ENCODE measurements around the gene DNLZ.

Gene DNLZ

DNA sequence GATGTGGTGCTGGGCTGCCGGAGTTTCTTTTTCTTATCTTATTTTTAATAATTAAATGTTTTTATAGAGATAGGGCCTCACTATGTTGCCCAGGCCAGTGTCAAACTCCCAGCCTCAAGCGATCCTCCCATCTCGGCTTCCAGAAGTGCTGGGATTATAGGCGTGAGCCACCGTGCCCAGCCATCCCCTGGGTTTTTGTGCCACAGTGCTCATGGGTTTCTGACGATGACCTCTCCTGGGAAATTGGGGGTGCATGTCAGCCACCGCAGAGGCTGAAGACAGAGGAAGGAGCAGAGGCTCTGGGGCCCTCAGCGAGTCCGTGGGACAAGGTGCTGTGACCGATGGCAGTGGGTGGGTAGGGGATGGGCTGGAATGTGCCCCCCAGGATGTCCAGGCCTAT, 21.8 kb downstream of the DNLZ start:
- no peak for DNase-seq

GRCh38 chr9:136341042-136341655, 22.4 kb downstream of the DNLZ start:
- DNase-seq, result no peak

DNA sequence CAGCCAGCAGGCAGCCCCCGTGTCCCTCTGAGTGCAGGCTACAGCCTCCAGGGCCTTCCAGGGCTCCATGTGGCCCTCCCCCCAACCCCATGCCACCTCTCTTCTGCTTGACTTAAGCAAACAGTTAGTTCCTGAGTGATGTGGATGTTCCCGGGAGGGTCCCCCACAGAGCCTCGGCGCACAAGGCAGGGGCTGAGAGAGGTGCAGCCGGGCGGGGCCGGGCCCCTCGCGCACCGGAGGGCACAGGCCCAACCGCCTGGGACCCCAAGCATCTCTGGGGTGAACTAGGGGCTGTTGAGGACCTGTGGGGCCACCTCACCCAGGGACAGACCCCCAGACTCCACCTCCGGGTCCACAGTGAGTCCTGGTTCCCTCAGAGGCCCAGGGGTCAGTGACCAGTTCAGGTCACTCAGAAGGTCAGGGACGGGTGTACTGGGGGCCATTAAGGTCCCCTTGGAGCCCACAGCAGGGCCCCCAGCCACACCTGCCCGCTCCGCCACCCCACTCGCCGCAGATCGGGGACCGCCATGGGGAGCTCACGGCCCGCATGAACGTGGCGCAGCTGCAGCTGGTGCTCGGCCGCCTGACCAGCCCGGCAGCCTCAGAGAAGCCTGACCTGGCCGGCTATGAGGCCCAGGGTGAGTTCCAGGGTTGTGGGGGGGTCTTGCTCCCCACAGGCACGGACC, 23.0 kb downstream of the DNLZ start:
- no peak for DNase-seq

GRCh38 chr9:136339958-136340310, 23.6 kb downstream of the DNLZ start:
- DNase-seq, result no peak

GRCh38 chr9:136339173-136339957, 24.2 kb downstream of the DNLZ start:
- no peak for DNase-seq

DNA sequence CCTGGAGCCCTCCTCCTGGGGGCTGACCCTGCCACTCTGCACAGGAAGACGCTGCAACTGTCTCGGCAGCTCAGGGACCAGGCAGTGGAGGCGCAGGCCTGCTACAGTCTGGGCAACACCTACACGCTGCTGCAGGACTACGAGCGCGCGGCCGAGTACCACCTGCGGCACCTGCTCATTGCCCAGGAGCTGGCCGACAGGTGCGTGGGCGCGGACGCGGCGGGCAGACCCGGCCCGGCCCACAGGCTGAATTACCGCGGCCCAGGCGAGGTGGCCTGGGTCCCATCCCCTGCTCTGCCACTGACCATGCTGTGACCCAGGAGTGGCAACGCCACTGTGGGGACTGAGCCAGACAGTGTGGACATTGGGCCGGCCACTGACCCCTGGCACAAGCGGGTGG, 25.0 kb downstream of the DNLZ start:
- no peak for DNase-seq

- DNase-seq, result no peak
These were observed 25.8 kb downstream of the DNLZ start for GRCh38 chr9:136337416-136338395.

DNA sequence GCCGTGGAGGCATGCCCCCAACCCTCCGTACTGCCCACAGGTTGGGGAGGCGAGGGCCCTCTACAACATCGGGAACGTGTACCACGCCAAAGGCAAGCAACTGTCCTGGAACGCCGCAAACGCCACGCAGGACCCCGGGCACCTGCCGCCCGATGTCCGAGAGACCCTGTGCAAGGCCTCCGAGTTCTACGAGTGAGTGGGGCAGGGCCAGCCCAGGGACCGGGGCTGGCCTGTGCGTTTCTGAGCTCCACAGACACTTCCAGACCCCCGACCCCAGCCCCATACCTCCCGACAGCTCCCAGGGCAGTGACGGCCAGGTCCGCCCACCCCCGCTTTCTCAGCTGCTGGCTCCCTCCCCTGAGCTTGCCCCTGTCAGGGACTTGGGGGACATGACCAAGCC, 26.7 kb downstream of the DNLZ start:
- no peak for DNase-seq

DNA sequence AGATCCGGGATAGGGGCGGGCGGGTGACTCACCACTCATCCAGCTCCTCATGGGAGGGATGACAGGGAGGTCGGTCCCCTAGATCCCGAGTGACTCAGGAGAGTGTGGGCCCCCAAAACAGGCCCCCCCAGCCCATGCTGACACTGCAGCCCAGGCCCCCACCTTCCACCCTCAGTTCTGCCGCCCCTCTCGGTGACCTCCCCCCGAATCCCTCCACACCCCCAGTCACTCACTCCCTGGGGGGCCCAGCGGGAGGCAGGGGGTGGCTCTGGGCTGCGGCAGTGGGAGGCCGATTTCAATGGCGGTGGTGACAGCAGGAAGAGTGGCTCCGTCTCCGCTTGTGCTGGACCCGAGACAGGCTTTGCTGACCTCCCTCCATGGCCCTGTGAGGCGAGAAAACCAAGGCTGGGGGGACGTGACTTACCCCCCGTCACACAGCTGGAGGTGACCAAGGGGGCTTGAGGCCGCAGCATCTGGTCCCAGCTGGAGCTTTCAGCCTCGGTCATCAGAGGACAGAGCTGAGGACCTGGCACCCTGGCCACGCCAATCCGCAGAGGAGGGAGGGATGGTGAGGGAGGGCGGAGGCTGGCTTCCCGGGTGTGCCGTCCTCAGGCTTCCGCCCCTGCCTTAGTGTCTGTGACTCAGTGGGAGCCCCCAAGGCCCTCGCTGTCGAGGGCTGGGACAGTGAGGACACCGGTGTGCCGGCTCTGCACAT, 27.2 kb downstream of the DNLZ start:
- DNase-seq, result no peak

DNA sequence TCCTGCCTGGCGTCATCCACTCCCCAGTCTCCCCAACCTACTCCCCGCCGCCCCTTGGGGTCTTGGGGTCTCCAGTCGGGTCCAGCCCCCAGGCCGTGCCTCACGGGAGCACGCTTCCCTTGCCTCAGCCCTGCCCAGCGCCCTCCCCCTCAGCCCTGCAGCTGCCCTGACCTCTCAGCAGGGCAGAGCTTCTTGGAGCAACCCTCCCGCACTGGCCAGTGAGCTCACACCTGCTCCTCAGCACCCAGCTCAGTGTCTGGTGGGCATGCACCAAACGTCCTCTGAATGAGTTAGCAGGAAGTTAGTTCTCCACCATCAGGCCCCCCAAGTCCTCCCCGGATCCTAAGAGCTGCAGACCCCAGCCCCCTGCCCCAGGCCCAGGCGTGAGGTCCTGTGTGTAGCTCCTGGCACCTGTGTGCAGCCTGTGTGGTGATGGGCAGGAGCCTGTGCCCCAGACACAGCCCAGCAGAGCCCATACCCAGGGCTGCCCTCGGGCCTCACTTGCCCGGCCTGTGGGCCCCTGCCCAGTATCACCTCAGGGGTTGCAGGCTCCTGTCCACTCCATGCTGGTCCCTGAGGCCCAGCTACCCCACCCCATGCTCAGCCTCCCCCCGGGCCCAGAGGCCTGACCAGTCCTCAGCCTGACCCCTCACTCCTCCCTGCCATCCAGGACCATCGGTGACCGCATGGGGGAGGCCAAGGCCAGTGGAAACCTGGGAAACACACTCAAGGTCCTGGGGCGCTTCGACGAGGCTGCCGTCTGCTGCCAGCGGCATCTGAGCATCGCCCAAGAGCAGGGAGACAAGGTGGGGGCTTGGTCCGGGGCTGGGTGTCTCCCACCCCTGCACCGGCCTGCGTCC, 28.0 kb downstream of the DNLZ start:
- DNase-seq, result no peak

- no peak for DNase-seq
These were observed 29.0 kb downstream of the DNLZ start for GRCh38 chr9:136334541-136334940.

DNA sequence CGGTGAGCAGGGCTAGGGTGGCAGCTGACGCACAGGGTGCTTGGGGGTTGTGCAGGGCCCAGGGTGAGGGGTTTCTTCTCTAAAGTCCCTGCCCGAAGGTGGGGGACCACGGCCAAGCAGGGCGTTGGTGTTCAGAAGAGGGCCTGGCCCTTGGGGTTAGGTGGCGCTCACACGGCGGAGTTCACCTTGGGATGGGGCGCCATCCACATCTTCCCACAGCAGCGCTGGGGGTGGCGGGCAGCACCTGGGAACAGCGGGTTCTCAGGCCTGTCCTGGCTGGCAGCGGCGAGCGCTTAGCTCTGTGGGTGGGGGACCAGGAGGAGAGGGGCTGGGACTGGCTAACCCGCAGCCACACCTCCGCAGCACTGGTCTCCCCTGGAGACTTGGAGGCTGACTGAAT, 30.1 kb downstream of the DNLZ start:
- no peak for DNase-seq

DNA sequence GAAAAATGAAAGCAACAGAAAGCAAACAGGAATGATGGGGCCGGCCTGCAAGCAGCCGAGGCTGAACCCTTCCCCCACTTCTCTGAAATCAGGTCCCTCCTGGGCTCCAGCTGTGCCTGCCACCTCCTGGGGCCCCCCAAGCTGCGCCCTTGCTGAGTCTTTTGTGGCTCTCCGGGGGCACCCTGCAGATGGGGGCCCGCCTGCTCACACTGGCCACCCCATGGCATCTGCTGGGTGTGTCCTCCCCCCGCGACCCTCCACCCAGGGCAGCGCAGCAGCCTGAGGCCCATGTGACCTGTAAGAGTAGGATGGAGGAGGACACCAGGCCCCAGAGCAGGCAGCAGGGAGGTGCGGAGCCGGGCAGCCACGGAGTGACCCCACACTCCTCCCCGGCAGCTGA, 30.5 kb downstream of the DNLZ start:
- no peak for DNase-seq

DNA sequence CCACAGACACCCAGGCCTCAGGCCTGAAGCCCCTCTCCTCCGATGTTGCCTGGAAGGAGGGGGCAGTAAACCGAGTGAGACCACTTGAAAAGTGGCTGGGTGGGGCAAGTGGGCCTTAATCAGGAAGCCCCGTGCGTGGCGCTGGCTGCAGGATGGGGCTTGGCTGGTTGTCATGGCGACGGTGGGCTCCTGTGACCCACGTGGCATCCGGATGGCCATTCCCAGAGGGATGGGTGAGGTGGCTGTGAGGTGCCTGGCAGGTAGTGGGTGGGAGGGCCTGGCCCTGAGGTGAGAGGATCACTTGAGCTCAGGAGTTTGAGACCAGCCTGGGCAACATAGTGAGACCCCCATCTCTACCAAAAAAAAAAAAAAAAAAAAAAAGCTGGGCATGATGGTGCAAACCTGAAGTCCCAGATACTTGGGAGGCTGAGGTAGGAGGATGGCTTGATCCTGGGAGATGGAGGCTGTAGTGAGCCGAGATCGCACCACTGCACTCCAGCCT, 31.0 kb downstream of the DNLZ start:
- no peak for DNase-seq

- DNase-seq, result no peak
These were observed 31.7 kb downstream of the DNLZ start for GRCh38 chr9:136331556-136332481.

- no peak for DNase-seq
These were observed 32.5 kb downstream of the DNLZ start for GRCh38 chr9:136331030-136331429.

DNA sequence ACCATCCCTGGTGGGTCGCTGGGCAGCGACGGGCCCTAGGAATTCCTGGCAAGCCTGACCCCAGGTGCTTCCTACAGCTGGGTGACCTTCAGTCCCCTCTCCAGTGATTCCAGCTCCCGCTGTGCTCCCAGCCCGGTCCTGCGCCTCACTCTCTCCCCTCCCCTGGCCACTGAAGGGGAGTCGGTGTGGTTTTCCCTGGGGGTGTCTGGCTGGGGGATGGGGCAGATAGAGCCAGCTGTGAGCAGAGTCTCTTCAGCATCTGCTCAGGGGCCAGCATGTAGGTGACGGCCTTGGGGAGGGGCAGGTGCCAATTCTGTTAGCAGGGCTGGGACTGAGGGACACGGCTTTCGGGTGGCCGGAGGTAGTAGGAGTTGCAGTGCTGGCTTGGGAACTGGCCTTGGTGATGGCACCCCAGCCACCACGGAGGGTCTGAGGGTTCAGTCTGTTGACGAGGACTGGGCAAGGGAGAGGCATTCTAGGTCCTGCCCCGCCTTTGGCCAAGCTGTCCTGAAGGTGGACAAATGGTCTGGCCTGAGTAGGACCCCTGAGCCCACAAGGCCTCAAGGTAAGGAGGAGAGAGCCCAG, 33.0 kb downstream of the DNLZ start:
- DNase-seq, result no peak

GRCh38 chr9:136329636-136330405, 33.7 kb downstream of the DNLZ start:
- DNase-seq, result no peak

DNA sequence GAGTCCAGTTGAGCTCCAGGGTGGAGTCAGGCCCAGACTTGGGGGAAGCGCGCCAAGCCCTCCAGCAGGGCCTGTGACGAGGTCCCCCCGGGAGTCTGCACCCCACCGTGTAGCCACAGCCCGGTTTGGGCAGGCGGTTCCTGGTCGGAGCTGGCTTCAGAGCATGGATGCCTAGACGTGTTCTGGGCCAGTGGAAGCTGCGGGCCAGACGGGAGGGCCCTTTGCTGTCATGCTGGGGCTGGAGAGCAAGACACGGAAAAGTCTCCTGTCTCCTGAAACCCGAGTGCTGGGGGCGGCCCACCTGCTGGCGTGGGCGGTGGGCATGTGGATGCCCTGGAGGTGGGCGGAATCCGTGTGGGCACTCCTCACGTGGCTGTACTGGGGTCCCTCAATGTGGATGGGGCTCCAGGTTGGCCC, 34.3 kb downstream of the DNLZ start:
- DNase-seq, result no peak

All from NCI-H1105 treated with DMSO at 0.1 percent for 48 hours (cell line).